ENCODE data around the gene TSPO.

DNA sequence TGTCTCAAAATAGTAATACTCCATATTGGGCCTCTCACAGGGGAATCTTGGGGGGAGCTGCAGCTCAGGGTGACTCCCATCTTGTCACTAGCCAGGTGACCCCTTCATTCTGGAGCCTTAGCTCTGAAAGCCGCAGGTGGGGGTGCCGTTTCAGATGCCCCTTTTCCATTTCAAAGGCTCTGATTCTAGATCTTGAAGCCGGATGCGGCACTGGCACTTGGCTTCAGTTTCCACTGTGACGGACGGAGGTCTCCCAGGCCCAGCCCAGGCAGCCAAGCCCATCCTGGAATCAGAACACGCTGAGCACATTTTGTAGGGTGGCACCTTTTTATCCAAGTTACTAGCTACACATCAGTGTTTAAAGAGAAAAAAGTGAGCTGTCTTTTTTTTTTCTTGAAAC is 34.4 kb upstream of the TSPO start:
- TF ChIP-seq, protein P1, sequence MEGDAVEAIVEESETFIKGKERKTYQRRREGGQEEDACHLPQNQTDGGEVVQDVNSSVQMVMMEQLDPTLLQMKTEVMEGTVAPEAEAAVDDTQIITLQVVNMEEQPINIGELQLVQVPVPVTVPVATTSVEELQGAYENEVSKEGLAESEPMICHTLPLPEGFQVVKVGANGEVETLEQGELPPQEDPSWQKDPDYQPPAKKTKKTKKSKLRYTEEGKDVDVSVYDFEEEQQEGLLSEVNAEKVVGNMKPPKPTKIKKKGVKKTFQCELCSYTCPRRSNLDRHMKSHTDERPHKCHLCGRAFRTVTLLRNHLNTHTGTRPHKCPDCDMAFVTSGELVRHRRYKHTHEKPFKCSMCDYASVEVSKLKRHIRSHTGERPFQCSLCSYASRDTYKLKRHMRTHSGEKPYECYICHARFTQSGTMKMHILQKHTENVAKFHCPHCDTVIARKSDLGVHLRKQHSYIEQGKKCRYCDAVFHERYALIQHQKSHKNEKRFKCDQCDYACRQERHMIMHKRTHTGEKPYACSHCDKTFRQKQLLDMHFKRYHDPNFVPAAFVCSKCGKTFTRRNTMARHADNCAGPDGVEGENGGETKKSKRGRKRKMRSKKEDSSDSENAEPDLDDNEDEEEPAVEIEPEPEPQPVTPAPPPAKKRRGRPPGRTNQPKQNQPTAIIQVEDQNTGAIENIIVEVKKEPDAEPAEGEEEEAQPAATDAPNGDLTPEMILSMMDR (IDR thresholded peaks at IDR 0.05) = no peak
- TF ChIP-seq POLR2A (IDR thresholded peaks at IDR 0.05) (no peak), POLR2AphosphoS5 (IDR thresholded peaks at IDR 0.05) (no peak), EP300 (IDR thresholded peaks at IDR 0.05) (no peak)
